Measurements from ENCODE around the gene PEX13. TPM values are rescaled to one million over a fixed set of nuclear protein-coding genes. Genes with fewer than 3 reads are reported as not detected.

The PEX13 gene, protein sequence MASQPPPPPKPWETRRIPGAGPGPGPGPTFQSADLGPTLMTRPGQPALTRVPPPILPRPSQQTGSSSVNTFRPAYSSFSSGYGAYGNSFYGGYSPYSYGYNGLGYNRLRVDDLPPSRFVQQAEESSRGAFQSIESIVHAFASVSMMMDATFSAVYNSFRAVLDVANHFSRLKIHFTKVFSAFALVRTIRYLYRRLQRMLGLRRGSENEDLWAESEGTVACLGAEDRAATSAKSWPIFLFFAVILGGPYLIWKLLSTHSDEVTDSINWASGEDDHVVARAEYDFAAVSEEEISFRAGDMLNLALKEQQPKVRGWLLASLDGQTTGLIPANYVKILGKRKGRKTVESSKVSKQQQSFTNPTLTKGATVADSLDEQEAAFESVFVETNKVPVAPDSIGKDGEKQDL
- total RNA-seq: 26.9 TPM
- long read RNA-seq, full-length matches to known transcripts: 15 of 22 reads
- long read RNA-seq, partial matches to known transcripts: 4 of 22 reads
- long read RNA-seq, other reads (novel, unspliced or antisense): 3 of 22 reads

DNA sequence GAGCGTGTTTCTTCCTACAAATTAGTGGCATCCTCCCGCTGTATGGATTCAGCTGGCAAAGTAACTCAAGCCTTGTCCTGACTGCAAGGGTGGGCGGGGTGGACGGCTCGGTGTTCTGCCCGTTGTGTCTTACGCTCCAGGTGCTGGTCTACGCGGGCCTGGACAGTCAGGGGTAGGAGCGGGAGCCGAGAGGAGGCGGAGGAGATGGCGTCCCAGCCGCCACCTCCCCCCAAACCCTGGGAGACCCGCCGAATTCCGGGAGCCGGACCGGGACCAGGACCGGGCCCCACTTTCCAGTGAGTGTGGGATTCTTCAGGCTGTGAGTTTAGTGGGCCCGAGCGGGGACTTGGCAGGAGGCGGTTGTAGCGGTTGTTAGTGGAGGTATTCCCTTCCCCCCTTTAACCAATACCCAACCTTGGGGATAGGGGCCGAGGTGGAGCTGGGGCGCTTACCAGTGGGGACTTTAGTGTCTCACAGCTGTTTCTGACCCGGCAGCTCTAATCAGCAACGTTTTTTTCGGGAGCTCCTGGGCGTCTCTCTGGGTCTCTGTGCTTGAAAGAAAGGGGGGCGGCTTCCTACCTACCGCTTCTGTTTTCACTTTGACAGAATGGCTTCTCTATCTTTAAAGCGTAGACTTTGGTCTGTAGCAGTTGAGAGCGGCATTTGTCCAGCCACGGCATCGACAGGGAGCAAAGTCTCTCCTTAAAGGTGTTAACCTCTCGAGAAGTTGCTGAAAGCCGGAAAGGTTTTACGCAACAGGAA is at the start of gene PEX13, which contains the start of gene PUS10:
Gene PEX13, plus strand, starts transcription at position 165 of the 762 bp plus-strand sequence. Its CDS starts 40 bp downstream, at position 205.
Gene PUS10, minus strand, starts transcription at position 700 of the 762 bp plus-strand sequence. CDS start 6,365 bp downstream, outside the sequence.
- intact Hi-C loops (cut with DNase I): no loop called here
- peaks cover 26% of the 10 kb centered on the region for H3K4me1 ChIP-seq

DNA sequence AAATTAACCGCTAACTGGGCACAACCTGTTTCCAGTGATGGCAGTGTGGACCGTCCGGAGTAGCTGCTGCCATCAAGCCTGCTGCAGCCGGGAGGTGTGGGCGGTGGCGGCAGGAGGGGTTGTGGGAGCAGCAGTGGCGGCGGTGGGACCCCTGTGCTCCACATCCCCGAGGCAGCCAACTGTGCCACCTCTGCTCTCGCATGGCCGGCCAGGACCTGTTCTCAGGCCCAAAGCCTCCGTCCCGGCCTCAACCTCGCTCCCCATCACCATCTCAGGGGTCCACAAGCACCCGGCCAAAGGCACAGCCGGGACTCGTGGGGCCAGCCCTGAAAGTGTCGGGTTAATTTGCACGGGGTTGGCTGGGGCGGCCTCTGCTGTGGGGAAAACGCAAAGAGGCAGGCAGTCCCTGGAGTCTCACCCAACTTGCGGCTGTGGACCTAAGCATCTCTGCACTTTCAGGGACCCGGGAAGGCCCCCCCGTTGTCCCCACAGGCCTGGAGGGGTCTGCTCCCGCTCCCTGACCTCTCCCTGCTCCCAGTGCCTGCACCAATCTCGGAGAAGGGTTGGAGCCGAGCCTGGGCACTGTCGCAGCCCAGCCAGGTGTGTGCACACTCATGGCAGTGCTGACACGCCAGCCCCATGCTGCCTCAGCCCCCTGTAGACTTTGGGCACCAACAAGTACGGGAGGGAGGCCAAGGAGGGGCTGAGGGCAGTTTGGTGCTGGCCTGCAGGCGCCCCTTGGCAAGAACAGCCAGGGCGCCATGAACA is 44.4 kb upstream of the PEX13 start:
- ATAC-seq: peak; percentile 34
- H3K36me3 ChIP-seq: no peaks in the 10 kb centered on the region
- no peak for DNase-seq
- H3K27me3 ChIP-seq: no peaks in the 10 kb centered on the region
- no peak overlapping the region for H3K4me3 ChIP-seq
- H3K4me1 ChIP-seq: no peaks in the 10 kb centered on the region
- intact Hi-C loops (cut with DNase I): no loop called here
- no peak overlapping the region for H3K27ac ChIP-seq
- TF ChIP-seq, protein P1, sequence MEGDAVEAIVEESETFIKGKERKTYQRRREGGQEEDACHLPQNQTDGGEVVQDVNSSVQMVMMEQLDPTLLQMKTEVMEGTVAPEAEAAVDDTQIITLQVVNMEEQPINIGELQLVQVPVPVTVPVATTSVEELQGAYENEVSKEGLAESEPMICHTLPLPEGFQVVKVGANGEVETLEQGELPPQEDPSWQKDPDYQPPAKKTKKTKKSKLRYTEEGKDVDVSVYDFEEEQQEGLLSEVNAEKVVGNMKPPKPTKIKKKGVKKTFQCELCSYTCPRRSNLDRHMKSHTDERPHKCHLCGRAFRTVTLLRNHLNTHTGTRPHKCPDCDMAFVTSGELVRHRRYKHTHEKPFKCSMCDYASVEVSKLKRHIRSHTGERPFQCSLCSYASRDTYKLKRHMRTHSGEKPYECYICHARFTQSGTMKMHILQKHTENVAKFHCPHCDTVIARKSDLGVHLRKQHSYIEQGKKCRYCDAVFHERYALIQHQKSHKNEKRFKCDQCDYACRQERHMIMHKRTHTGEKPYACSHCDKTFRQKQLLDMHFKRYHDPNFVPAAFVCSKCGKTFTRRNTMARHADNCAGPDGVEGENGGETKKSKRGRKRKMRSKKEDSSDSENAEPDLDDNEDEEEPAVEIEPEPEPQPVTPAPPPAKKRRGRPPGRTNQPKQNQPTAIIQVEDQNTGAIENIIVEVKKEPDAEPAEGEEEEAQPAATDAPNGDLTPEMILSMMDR (IDR thresholded peaks at IDR 0.05): no peak
- H3K9me3 ChIP-seq: no peaks in the 10 kb centered on the region

More for the DNA sequence above, at the start of gene PEX13, which contains the start of gene PUS10:
- ATAC-seq: peak; percentile 93
- TF ChIP-seq, protein P1 (IDR thresholded peaks at IDR 0.05): no peak
- H3K27me3 ChIP-seq: no peaks in the 10 kb centered on the region
- DNase-seq: peak; percentile 89
- no peaks in the 10 kb centered on the region for H3K9me3 ChIP-seq
- H3K4me3 ChIP-seq: peak within 1 kb of the TSS; percentile 92
- peak within 1 kb of the TSS; percentile 91 for H3K27ac ChIP-seq
- no peaks in the 10 kb centered on the region for H3K36me3 ChIP-seq

DNA sequence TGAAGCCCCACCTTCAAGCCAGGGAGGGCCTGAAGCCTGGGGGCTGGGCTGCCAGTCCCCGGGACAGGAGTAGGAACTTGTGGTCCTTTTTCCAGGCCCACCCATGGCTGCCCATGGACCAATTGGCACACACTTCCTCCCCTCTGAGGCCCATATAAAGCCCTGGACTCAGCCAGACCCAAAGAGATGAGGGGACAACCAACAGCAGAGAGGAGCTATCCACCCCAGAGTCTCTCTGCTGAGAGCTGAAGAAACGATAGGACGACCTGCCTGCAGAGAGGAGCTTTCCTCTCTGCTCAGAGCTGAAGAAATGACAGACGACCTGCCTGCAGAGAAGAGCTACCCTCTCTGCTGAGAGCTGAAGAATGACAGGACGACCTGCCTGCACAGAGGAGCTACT is 43.8 kb upstream of the PEX13 start:
- H3K36me3 ChIP-seq: no peaks in the 10 kb centered on the region
- intact Hi-C loops (cut with DNase I): no loop called here

DNA sequence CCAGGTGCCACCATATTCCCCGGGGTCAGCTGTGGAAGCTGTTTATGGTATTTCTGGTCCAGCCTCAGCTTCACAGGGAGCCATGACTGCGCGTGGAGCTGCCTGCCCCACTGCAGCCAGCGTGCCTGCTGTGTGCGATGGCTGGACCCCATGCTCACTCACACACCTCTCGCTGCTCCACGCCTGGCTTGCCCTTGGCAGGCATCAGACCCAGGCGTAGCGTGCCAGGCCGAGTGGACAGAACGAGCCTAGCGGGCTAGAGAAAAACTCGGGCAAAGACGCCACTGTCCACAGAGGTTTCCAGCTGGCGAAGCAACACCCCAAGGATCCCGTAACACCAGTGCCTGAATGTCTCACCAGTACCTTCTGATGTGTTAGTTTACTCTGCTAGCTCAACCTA is 42.9 kb upstream of the PEX13 start:
- Histone ChIP-seq H3K4me3 (no peak overlapping the region), H3K9me3 (no peaks in the 10 kb centered on the region), H3K36me3 (no peaks in the 10 kb centered on the region), H3K27me3 (no peaks in the 10 kb centered on the region), H3K27ac (no peak overlapping the region), H3K4me1 (no peaks in the 10 kb centered on the region)
- ATAC-seq: no peak
- DNase-seq: no peak
- intact Hi-C loops (cut with DNase I): no loop called here
- TF ChIP-seq, protein P1 (IDR thresholded peaks at IDR 0.05): no peak

More for the DNA sequence above, 43.8 kb upstream of the PEX13 start:
- Histone ChIP-seq H3K27me3 (no peaks in the 10 kb centered on the region), H3K9me3 (no peaks in the 10 kb centered on the region), H3K4me3 (no peak overlapping the region), H3K27ac (no peak overlapping the region), H3K4me1 (no peaks in the 10 kb centered on the region)
- ATAC-seq: peak; percentile 15
- no peak for DNase-seq
- TF ChIP-seq, protein P1 (IDR thresholded peaks at IDR 0.05): no peak

DNA sequence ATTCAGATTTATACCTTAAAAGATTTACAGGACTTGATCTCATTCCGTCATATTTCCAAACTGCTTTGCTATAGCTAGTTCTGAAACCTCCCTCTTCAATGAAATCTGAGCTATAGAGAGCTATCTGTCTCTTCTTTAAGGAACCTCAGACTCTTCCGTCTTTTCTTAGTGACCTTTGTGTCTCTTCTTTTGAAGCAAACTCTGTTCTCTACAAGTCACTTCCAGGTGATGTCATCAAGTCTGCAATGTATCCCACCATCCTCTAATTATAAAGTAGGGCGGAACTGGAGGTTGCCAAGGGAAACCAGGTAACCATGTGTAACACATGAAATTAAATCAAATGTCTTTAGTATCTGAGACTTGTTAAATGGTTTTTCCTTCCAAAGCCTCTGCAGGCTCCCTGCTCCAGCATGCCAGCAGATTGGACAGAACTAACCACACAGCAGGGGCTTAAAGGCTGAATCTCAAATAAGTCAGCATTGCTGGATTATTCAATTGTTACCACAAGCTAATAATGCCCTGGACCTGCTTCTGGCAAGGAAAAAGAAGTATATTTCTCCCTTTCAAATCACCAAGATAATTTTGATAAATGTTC is 41.2 kb upstream of the PEX13 start:
- H3K4me1 ChIP-seq: no peaks in the 10 kb centered on the region
- peak; percentile 47 for ATAC-seq
- intact Hi-C loops (cut with DNase I): no loop called here

More for the DNA sequence above, 41.2 kb upstream of the PEX13 start:
- Histone ChIP-seq H3K4me3 (no peak overlapping the region), H3K9me3 (no peaks in the 10 kb centered on the region), H3K27me3 (no peaks in the 10 kb centered on the region), H3K27ac (no peak overlapping the region), H3K36me3 (no peaks in the 10 kb centered on the region)
- DNase-seq: no peak
- TF ChIP-seq, protein P1 (IDR thresholded peaks at IDR 0.05): no peak

Data from upper lobe of right lung (tissue), 1 donor.